Epidermal melanocyte (primary cell): ENCODE data around the gene MRPL43.

Experiments
- DNase-seq: peaks from one replicate; pipeline ENCODE4 v3.0.0; 2011; ENCODE audit warnings: low spot score; ENCODE audit not compliant: insufficient read length

MRPL43 gene

GRCh38 chr10:101005361-101005760, 18.1 kb upstream of the MRPL43 start:
- DNase-seq, result no peak

GRCh38 chr10:101003639-101004206, 16.4 kb upstream of the MRPL43 start:
- DNase-seq, result no peak

- DNase-seq, result no peak
Observed at GRCh38 chr10:101002456-101002855, 15.2 kb upstream of the MRPL43 start.

- no peak for DNase-seq
Observed at GRCh38 chr10:101001659-101002035, 14.3 kb upstream of the MRPL43 start.

- DNase-seq, result peak; percentile 93
Observed at GRCh38 chr10:101000915-101001658, 13.8 kb upstream of the MRPL43 start.

GRCh38 chr10:101000127-101000914, 13.0 kb upstream of the MRPL43 start:
- DNase-seq, result no peak

GRCh38 chr10:100999742-101000126, 12.4 kb upstream of the MRPL43 start, which contains the start of gene LZTS2:
TSS of gene LZTS2 (plus strand) at chr10:100999808. CDS start at chr10:101002539, 2,731 bp downstream.
- DNase-seq, result no peak

GRCh38 chr10:100998991-100999741, 11.9 kb upstream of the MRPL43 start:
- DNase-seq, result peak; percentile 91

GRCh38 chr10:100998183-100998990, 11.1 kb upstream of the MRPL43 start:
- DNase-seq, result peak; percentile 97

- peak; percentile 84 for DNase-seq
Observed at GRCh38 chr10:100997360-100998182, 10.3 kb upstream of the MRPL43 start.

- DNase-seq, result no peak
Observed at GRCh38 chr10:100996678-100997359, 9.5 kb upstream of the MRPL43 start.

- DNase-seq, result no peak
Observed at GRCh38 chr10:100995181-100995580, 7.9 kb upstream of the MRPL43 start.

GRCh38 chr10:100993986-100994708, 6.8 kb upstream of the MRPL43 start:
- peak; percentile 57 for DNase-seq

GRCh38 chr10:100989088-100989487, 1.8 kb upstream of the MRPL43 start:
- DNase-seq, result no peak

- DNase-seq, result no peak
Observed at GRCh38 chr10:100988166-100988565, 869 bp upstream of the MRPL43 start.

GRCh38 chr10:100987685-100988049, 370 bp upstream of the MRPL43 start:
- no peak for DNase-seq

- DNase-seq, result no peak
Observed at GRCh38 chr10:100986623-100986951, 710 bp downstream of the MRPL43 start.

GRCh38 chr10:100985336-100985735, 2.0 kb downstream of the MRPL43 start:
- no peak for DNase-seq

GRCh38 chr10:100984672-100985177, 2.6 kb downstream of the MRPL43 start:
- no peak for DNase-seq
